ENCODE data around the gene SLC16A7. TPM values are rescaled to one million over a fixed set of nuclear protein-coding genes. Genes with fewer than 3 reads are reported as not detected.

Gene SLC16A7
- total RNA-seq, 4 donors from 2014 or later, result 20.8 to 31.0 (median 28.3) TPM

DNA sequence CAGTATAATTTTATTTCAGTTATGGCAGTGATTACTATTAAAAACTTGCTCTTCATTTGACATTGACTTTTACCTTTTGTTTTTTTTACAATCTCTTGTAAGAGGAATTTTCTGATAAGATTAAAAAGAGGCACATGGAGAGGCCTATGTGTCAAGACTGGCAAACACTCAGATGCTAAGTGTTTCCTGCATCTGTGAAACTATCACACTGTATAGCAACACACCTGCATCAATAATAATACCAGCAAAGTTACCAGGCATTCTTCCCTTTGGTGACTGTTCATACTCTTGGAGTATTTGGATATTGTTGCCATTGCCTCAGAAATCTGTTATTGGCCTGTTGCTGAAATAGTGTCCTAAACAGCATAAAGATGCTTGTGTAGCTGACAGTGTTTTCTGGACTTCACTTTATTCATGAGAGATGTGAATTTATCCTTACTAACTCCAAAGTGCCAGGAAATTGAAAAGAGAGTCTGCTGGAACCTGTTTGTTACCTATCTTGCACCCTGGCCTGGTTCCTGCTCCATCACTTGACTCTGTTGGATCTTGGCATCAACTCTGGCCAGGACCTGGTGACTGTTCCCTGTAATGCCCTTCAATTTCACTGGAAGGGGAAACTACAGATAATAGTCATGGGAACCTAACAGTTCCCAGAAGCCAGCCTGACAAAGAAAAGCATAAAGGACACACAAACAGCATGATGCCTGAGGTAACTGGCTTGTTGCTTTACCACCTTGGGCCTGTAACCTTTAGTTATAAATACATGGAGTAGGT lies 19.8 kb downstream of the SLC16A7 start:
- H3K4me3 ChIP-seq (ENCODE audit: low read depth, poor library complexity, severe bottlenecking), result no peak overlapping the region
- TF ChIP-seq CTCF (IDR thresholded peaks at IDR 0.05), result no peak
- no peak for TF ChIP-seq POLR2A (IDR thresholded peaks at IDR 0.05)
- intact Hi-C loops (cut with DNase I; ENCODE audit: low total_unique reads), result no loop called here
- no peak for DNase-seq (ENCODE audit: low spot score in 2 of 2)

DNA sequence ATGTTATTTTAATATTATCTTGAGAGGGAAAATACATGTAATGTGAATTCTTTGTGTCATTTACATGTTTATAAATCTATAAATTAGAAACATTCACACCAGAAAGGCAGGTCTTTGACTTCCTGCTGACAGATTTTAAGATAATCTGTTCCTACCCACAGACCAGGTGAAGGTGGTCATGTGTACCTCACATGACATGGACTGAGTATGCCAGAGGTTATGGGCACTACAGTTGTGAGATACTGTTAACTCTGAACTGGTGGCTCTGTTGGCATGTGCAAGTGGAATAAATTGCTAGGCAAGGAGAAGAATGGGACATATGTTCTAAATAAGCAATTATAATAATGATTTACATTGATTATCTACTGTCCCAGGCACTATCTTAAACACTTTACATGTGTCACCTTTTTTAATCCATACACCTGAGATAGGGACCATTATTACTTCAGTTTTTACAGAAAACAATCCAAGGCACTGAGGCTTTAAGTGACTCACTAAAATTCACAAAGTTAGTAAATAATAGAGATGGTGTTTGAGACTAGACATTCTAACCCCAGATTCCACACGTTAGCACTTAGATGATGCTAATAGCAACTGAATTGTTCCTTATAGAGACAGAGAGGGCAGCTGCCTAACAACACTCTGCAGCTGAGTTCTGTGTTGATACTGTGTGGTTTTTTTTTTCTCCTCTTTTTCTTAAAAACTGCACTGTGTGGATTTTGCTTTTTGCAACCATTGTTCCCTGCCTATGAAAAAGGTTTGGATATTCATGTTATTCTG lies 23.8 kb downstream of the SLC16A7 start:
- no peak for DNase-seq (ENCODE audit: low spot score in 2 of 2)
- H3K4me3 ChIP-seq (ENCODE audit: low read depth, poor library complexity, severe bottlenecking), result no peak overlapping the region
- TF ChIP-seq POLR2A (IDR thresholded peaks at IDR 0.05), result no peak
- TF ChIP-seq CTCF (IDR thresholded peaks at IDR 0.05), result no peak
- 39 to 69% methylated on average over 1 of the region's 1 CpG for WGBS, 2 donors
- intact Hi-C loops (cut with DNase I; ENCODE audit: low total_unique reads), result no loop called here

DNA sequence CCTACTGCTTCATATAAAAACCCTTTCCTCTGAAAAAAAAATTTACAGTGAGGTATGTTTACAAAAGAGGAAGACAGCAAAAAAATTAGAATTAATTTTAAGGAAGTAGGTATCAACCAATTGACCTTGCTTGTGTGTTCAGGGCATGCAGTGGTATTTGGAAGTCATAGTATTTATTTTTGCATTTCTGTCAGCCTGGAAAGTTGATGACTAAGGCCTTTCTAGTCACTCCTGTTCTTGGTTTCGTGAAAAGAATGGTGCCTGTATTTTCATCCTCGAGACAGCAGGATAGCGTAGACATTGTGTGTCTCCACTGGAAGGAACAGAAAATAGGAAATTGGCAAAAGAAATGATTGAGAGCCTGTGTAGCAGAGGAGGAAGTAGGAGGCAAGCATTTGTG lies 24.5 kb downstream of the SLC16A7 start:
- no peak for DNase-seq (ENCODE audit: low spot score in 2 of 2)

DNA sequence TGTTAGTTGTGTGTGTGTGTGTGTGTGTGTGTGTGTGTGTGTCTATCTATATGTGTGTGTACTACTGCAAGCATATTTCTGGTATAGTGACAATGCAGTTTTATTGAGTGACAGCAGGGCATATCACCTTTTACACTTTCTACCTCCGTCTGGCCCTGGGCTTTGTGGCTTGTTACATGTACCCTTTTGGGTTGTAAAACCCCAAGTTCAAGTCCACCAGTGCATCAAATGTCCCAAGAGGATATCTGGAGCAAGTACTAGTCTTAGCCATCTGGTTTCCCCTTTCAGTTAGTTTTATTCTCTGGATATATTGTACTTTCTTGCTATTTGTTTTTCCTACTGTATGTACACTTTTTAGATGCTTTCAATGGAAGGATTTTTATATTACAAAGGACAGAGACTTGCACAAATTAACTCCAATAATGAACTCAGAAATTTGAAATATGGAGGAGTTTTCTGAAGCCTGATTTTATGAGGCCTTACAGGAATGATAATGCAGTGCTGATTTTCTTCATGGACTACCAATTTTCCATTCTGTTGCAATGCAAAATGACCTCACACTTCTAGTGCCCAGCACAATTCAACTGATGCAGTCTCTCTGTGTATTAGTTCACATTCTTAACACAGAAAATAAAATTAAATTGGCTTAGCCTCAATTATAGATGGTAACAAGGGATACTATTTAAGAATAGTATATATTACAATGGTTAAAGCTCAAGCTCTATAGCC lies 29.1 kb downstream of the SLC16A7 start:
- intact Hi-C loops (cut with DNase I; ENCODE audit: low total_unique reads), result no loop called here
- no peak for TF ChIP-seq POLR2A (IDR thresholded peaks at IDR 0.05)
- TF ChIP-seq CTCF (IDR thresholded peaks at IDR 0.05), result no peak
- WGBS, 2 donors, result 97 to 100% methylated on average over 1 of the region's 1 CpG

More for the DNA sequence above, 24.5 kb downstream of the SLC16A7 start:
- 75 to 77% methylated on average over 3 of the region's 3 CpGs for WGBS, 2 donors
- TF ChIP-seq POLR2A (IDR thresholded peaks at IDR 0.05) (no peak), CTCF (IDR thresholded peaks at IDR 0.05) (no peak)
- no peak overlapping the region for H3K4me3 ChIP-seq (ENCODE audit: low read depth, poor library complexity, severe bottlenecking)
- intact Hi-C loops (cut with DNase I; ENCODE audit: low total_unique reads), result no loop called here

GRCh38 chr12:59626382-59626781 lies 30.6 kb downstream of the SLC16A7 start:
- WGBS, 2 donors, result 80 to 91% methylated on average over 1 of the region's 1 CpG
- intact Hi-C loops (cut with DNase I; ENCODE audit: low total_unique reads), result no loop called here
- DNase-seq (ENCODE audit: low spot score in 2 of 2), result no peak
- TF ChIP-seq POLR2A (IDR thresholded peaks at IDR 0.05) (no peak), CTCF (IDR thresholded peaks at IDR 0.05) (no peak)
- no peak overlapping the region for H3K4me3 ChIP-seq (ENCODE audit: low read depth, poor library complexity, severe bottlenecking)

More for the DNA sequence above, 29.1 kb downstream of the SLC16A7 start:
- H3K4me3 ChIP-seq (ENCODE audit: low read depth, poor library complexity, severe bottlenecking), result no peak overlapping the region
- DNase-seq (ENCODE audit: low spot score in 2 of 2), result no peak
